Neural cell (in vitro differentiated cells): ENCODE results near the gene CDKAL1. TPM values are rescaled to one million over a fixed set of nuclear protein-coding genes. Genes with fewer than 3 reads are reported as not detected.

Experiments used
- H2AFZ ChIP-seq: fragments of 200-600, 300-800 bp; sonication (generic), shearing (Covaris generic); 2 replicates; pipeline ENCODE4 v1.6.0; 2014; ENCODE audit warnings: low read depth, mild to moderate bottlenecking, antibody characterized with exemption, low read length, moderate library complexity
- H3F3A ChIP-seq: fragments of 200-600 bp; shearing (Covaris generic); 2 replicates; pipeline ENCODE4 v1.6.1; 2016; ENCODE audit warnings: mild to moderate bottlenecking, moderate library complexity, mixed read lengths, antibody characterized with exemption, low read length; ENCODE audit not compliant: insufficient read depth, poor library complexity, severe bottlenecking
- H3K27ac ChIP-seq: fragments of 200-600, 300-800 bp; sonication (generic), shearing (Covaris generic); 2 replicates; pipeline ENCODE4 v1.5.1; 2014; ENCODE audit warnings: mild to moderate bottlenecking, low read length, moderate library complexity
- H3K27me3 ChIP-seq: fragments of 300-800, 200-600 bp; sonication (generic), shearing (Covaris generic); 2 replicates; pipeline ENCODE4 v1.6.0; 2014; ENCODE audit warnings: mild to moderate bottlenecking, low read depth, low read length, moderate library complexity; ENCODE audit not compliant: insufficient read depth
- H3K36me3 ChIP-seq: fragments of 300-800, 200-600 bp; sonication (generic), shearing (Covaris generic); 2 replicates; pipeline ENCODE4 v1.5.1; 2014; ENCODE audit warnings: mild to moderate bottlenecking, antibody characterized with exemption, low read length, moderate library complexity; ENCODE audit not compliant: insufficient read depth
- H3K4me2 ChIP-seq: fragments of 300-800, 200-600 bp; sonication (generic), shearing (Covaris generic); 2 replicates; pipeline ENCODE4 v1.6.0; 2014; ENCODE audit warnings: mild to moderate bottlenecking, low read length
- H3K4me3 ChIP-seq: fragments of 300-800, 200-600 bp; sonication (generic), shearing (Covaris generic); 2 replicates; pipeline ENCODE4 v1.5.1; 2014; ENCODE audit warnings: mild to moderate bottlenecking, low read length, moderate library complexity
- H3K79me2 ChIP-seq: fragments of 200-600 bp; shearing (Covaris generic); replicated peaks from 2 replicates; pipeline ENCODE4 v1.6.0; 2014; ENCODE audit warnings: mild to moderate bottlenecking, low read length, moderate library complexity; ENCODE audit not compliant: insufficient read depth
- H3K9ac ChIP-seq: fragments of 300-800, 200-600 bp; sonication (generic), shearing (Covaris generic); 2 replicates; pipeline ENCODE4 v1.6.1; 2016; ENCODE audit warnings: mild to moderate bottlenecking, low read length, mixed read lengths
- H3K9me2 ChIP-seq: fragments of 200-600 bp; shearing (Covaris generic); 2 replicates; pipeline ENCODE4 v1.6.1; 2016; ENCODE audit warnings: mild to moderate bottlenecking, low read length, mixed read lengths; ENCODE audit not compliant: insufficient read depth
- H3K9me3 ChIP-seq: fragments of 200-600, 300-800 bp; sonication (generic), shearing (Covaris generic); 2 replicates; pipeline ENCODE4 v1.6.1; 2016; ENCODE audit warnings: mild to moderate bottlenecking, mixed run types, low read length, moderate library complexity, mixed read lengths
- H4K20me1 ChIP-seq: fragments of 200-600 bp; shearing (Covaris generic); 2 replicates; pipeline ENCODE4 v1.6.1; 2016; ENCODE audit warnings: mild to moderate bottlenecking, mixed run types; ENCODE audit not compliant: insufficient read depth
- EP300 ChIP-seq: fragments of 450-650 bp; conservative IDR thresholded peaks from 2 replicates; pipeline ENCODE4 v1.6.1; 2014; ENCODE audit warnings: antibody characterized with exemption, mild to moderate bottlenecking, moderate library complexity; ENCODE audit not compliant: poor library complexity, severe bottlenecking
- EZH2 ChIP-seq: fragments of 200-600, 300-800 bp; shearing (Covaris generic), sonication (generic); IDR thresholded peaks from 2 replicates; pipeline ENCODE4 v1.6.1; 2014; ENCODE audit warnings: antibody characterized with exemption, low read length, borderline replicate concordance, mild to moderate bottlenecking; ENCODE audit not compliant: insufficient read depth, poor library complexity, severe bottlenecking
- MXI1 ChIP-seq: fragments of 450-650 bp; conservative IDR thresholded peaks from 2 replicates; pipeline ENCODE4 v1.6.1; 2014; ENCODE audit warnings: antibody characterized with exemption, mild to moderate bottlenecking; ENCODE audit not compliant: poor library complexity, severe bottlenecking
- POLR2AphosphoS5 ChIP-seq: IDR thresholded peaks from 2 replicates; pipeline ENCODE4 v1.6.1; 2012
- RAD21 ChIP-seq: fragments of 450-650 bp; conservative IDR thresholded peaks from 2 replicates; pipeline ENCODE4 v1.6.1; 2014; ENCODE audit warnings: antibody characterized with exemption, mild to moderate bottlenecking, moderate library complexity
- SMC3 ChIP-seq: fragments of 450-650 bp; conservative IDR thresholded peaks from 2 replicates; pipeline ENCODE4 v1.6.1; 2014; ENCODE audit warnings: antibody characterized with exemption, mild to moderate bottlenecking, moderate library complexity; ENCODE audit not compliant: poor library complexity
- TAF1 ChIP-seq: IDR thresholded peaks from 2 replicates; pipeline ENCODE4 v1.6.1; 2012; ENCODE audit warnings: low read depth
- polyA plus RNA-seq: library from polyadenylated mRNA; depleted of rRNA; stranded (reverse); fragments of >200 nt; gene quantifications from 2 replicates; pipeline ENCODE4 v1.2.3, GENCODE V29; 2014
- TF ChIP-seq, protein P1 (sequence below): fragments of 450-650 bp; IDR thresholded peaks from 2 replicates; pipeline ENCODE4 v1.5.1; 2014; ENCODE audit warnings: antibody characterized with exemption, mild to moderate bottlenecking, moderate library complexity; ENCODE audit not compliant: poor library complexity, severe bottlenecking
- TF ChIP-seq, protein P2 (sequence below): IDR thresholded peaks from 2 replicates; pipeline ENCODE4 v1.6.1; 2012; ENCODE audit warnings: borderline replicate concordance

The CDKAL1 gene
- polyA plus RNA-seq, 1 donor from 2014 or later: 10.7 TPM

GRCh38 chr6:21098744-21099143 is 564.5 kb downstream of the CDKAL1 start:
- Histone ChIP-seq H2AFZ (no peak overlapping the region), H3K27ac (no peak overlapping the region), H3F3A (no peaks in the 10 kb centered on the region), H3K9ac (no peak overlapping the region), H4K20me1 (no peaks in the 10 kb centered on the region), H3K4me3 (no peak overlapping the region), H3K79me2 (no peaks in the 10 kb centered on the region), H3K4me2 (no peak overlapping the region), H3K27me3 (no peaks in the 10 kb centered on the region), H3K9me3 (no peaks in the 10 kb centered on the region), H3K9me2 (no peaks in the 10 kb centered on the region), H3K36me3 (no peaks in the 10 kb centered on the region)
- TF ChIP-seq, protein P1, sequence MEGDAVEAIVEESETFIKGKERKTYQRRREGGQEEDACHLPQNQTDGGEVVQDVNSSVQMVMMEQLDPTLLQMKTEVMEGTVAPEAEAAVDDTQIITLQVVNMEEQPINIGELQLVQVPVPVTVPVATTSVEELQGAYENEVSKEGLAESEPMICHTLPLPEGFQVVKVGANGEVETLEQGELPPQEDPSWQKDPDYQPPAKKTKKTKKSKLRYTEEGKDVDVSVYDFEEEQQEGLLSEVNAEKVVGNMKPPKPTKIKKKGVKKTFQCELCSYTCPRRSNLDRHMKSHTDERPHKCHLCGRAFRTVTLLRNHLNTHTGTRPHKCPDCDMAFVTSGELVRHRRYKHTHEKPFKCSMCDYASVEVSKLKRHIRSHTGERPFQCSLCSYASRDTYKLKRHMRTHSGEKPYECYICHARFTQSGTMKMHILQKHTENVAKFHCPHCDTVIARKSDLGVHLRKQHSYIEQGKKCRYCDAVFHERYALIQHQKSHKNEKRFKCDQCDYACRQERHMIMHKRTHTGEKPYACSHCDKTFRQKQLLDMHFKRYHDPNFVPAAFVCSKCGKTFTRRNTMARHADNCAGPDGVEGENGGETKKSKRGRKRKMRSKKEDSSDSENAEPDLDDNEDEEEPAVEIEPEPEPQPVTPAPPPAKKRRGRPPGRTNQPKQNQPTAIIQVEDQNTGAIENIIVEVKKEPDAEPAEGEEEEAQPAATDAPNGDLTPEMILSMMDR: no peak
- TF ChIP-seq RAD21 (no peak), MXI1 (no peak), POLR2AphosphoS5 (no peak), SMC3 (no peak)

- Histone ChIP-seq H3K79me2 (no peaks in the 10 kb centered on the region), H3K27me3 (no peaks in the 10 kb centered on the region), H3K27ac (no peak overlapping the region), H3K4me2 (no peak overlapping the region), H3K4me3 (no peak overlapping the region), H3K9me2 (no peaks in the 10 kb centered on the region), H3F3A (no peaks in the 10 kb centered on the region), H3K36me3 (no peaks in the 10 kb centered on the region), H3K9me3 (no peaks in the 10 kb centered on the region), H3K9ac (no peak overlapping the region), H2AFZ (no peak overlapping the region), H4K20me1 (no peaks in the 10 kb centered on the region)
- TF ChIP-seq MXI1 (no peak), RAD21 (no peak), EP300 (no peak), EZH2 (no peak), TAF1 (no peak), SMC3 (no peak), POLR2AphosphoS5 (no peak)
- TF ChIP-seq, protein P1: no peak
- TF ChIP-seq, protein P2, sequence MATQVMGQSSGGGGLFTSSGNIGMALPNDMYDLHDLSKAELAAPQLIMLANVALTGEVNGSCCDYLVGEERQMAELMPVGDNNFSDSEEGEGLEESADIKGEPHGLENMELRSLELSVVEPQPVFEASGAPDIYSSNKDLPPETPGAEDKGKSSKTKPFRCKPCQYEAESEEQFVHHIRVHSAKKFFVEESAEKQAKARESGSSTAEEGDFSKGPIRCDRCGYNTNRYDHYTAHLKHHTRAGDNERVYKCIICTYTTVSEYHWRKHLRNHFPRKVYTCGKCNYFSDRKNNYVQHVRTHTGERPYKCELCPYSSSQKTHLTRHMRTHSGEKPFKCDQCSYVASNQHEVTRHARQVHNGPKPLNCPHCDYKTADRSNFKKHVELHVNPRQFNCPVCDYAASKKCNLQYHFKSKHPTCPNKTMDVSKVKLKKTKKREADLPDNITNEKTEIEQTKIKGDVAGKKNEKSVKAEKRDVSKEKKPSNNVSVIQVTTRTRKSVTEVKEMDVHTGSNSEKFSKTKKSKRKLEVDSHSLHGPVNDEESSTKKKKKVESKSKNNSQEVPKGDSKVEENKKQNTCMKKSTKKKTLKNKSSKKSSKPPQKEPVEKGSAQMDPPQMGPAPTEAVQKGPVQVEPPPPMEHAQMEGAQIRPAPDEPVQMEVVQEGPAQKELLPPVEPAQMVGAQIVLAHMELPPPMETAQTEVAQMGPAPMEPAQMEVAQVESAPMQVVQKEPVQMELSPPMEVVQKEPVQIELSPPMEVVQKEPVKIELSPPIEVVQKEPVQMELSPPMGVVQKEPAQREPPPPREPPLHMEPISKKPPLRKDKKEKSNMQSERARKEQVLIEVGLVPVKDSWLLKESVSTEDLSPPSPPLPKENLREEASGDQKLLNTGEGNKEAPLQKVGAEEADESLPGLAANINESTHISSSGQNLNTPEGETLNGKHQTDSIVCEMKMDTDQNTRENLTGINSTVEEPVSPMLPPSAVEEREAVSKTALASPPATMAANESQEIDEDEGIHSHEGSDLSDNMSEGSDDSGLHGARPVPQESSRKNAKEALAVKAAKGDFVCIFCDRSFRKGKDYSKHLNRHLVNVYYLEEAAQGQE: no peak
Measured at GRCh38 chr6:21099338-21100314, 565.4 kb downstream of the CDKAL1 start.
